Measurements from ENCODE around the gene UBB. TPM values are rescaled to one million over a fixed set of nuclear protein-coding genes. Genes with fewer than 3 reads are reported as not detected.
A peak's percentile ranks its signal among the peaks of the same experiment; 100 is the strongest.

The UBB gene
- total RNA-seq, 1 experiment from 2014 or later: 1,654 TPM

DNA sequence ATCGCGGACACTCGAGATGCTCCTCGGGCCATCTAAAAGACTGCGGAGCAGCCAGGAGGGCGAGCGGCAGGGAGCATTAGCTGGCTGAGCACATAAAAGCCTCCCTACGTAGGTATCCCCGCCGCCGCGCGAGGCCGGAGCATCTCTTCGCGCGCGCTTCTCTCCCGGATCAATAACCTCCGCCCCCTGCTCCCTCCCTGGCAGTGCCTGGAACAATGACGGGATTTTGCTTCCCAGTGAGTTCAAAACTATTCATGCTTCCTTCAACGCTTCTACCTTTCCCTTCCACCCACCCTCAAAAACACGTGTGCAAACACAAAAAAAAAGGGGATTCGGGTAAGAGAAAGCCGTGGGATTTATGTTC, 28.6 kb upstream of the UBB start:
- DNase-seq (ENCODE audit: low read depth, low spot score) (no peak), ATAC-seq (peak; percentile 66)
- Histone ChIP-seq H3K4me1 (ENCODE audit: control insufficient read depth, insufficient read depth, low read length) (peaks cover 6% of the 10 kb centered on the region; the same call in 1 of the 2 replicates), H3K9me3 (ENCODE audit: control insufficient read depth, insufficient read depth, low read depth, low read length) (no peaks in the 10 kb centered on the region), H3K27ac (ENCODE audit: low read length) (peak overlapping the region; percentile 84), H3K36me3 (ENCODE audit: control insufficient read depth, insufficient read depth, low read length) (peaks cover 6% of the 10 kb centered on the region), H3K27me3 (ENCODE audit: control insufficient read depth, insufficient read depth, low read length) (no peaks in the 10 kb centered on the region), H3K4me3 (ENCODE audit: low read depth in 2 of 2, low read length in 2 of 2) (peak overlapping the region; percentile 73 to 77)
- no TSS peak for BruUV-seq (replicated peaks)
- CTCF ChIA-PET: no interaction called here
- POLR2A ChIA-PET: no interaction called here
- TF ChIP-seq, protein P1, sequence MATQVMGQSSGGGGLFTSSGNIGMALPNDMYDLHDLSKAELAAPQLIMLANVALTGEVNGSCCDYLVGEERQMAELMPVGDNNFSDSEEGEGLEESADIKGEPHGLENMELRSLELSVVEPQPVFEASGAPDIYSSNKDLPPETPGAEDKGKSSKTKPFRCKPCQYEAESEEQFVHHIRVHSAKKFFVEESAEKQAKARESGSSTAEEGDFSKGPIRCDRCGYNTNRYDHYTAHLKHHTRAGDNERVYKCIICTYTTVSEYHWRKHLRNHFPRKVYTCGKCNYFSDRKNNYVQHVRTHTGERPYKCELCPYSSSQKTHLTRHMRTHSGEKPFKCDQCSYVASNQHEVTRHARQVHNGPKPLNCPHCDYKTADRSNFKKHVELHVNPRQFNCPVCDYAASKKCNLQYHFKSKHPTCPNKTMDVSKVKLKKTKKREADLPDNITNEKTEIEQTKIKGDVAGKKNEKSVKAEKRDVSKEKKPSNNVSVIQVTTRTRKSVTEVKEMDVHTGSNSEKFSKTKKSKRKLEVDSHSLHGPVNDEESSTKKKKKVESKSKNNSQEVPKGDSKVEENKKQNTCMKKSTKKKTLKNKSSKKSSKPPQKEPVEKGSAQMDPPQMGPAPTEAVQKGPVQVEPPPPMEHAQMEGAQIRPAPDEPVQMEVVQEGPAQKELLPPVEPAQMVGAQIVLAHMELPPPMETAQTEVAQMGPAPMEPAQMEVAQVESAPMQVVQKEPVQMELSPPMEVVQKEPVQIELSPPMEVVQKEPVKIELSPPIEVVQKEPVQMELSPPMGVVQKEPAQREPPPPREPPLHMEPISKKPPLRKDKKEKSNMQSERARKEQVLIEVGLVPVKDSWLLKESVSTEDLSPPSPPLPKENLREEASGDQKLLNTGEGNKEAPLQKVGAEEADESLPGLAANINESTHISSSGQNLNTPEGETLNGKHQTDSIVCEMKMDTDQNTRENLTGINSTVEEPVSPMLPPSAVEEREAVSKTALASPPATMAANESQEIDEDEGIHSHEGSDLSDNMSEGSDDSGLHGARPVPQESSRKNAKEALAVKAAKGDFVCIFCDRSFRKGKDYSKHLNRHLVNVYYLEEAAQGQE (IDR thresholded peaks at IDR 0.05; ENCODE audit: insufficient read depth in 1 of 2, low read depth in 2 of 2, low read length in 1 of 2): no peak
- TF ChIP-seq TCF7L2 (IDR thresholded peaks at IDR 0.05; ENCODE audit: low read depth, low read length): no peak
- no peak for TF ChIP-seq POLR2AphosphoS5 (IDR thresholded peaks at IDR 0.05; ENCODE audit: low read depth, low read length)
- TF ChIP-seq, protein P2, sequence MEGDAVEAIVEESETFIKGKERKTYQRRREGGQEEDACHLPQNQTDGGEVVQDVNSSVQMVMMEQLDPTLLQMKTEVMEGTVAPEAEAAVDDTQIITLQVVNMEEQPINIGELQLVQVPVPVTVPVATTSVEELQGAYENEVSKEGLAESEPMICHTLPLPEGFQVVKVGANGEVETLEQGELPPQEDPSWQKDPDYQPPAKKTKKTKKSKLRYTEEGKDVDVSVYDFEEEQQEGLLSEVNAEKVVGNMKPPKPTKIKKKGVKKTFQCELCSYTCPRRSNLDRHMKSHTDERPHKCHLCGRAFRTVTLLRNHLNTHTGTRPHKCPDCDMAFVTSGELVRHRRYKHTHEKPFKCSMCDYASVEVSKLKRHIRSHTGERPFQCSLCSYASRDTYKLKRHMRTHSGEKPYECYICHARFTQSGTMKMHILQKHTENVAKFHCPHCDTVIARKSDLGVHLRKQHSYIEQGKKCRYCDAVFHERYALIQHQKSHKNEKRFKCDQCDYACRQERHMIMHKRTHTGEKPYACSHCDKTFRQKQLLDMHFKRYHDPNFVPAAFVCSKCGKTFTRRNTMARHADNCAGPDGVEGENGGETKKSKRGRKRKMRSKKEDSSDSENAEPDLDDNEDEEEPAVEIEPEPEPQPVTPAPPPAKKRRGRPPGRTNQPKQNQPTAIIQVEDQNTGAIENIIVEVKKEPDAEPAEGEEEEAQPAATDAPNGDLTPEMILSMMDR (IDR thresholded peaks at IDR 0.05): no peak
- TF ChIP-seq SIN3A (IDR thresholded peaks at IDR 0.05; ENCODE audit: borderline replicate concordance, insufficient read depth, low read depth, low read length): no peak
- intact Hi-C loops (cut with micrococcal nuclease; ENCODE audit: unreplicated experiment): no loop called here
- in situ Hi-C loops (cut with HindIII; ENCODE audit: low pct_unique_long_range_greater_than_20kb, low sequenced_read_pairs): no loop called here

DNA sequence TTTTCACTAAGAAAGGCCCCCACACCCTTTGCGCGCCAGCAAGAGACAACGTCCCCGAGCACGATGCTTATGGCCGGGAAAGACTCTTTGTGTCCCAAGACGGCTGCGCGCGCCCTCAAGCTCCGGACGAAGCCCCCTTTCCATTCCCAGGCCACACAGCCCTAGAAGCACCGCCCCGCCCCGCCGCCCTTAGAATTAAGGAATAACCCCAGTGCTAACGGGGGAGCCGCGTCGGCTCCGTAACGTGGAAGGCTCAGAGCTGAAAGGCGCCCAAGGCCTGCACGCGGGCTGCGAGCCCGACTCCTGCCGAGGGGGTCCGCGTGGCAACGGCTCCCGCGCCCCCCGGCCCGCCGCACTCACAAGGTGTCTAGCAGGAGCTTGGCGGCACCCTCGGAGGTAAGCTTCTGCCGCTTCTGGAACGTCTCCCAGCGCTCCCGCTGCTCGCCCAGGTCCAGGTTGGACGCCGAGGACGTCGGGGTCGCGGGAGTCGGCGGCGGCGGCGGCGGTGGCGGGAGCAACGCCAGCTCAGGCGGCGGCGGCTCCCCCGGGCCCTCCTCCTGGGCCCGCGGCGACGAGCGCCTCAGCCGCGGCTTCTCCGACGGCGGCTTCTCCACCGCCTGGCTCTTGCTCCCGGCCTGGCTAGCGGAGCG, 28.1 kb upstream of the UBB start:
- CTCF ChIA-PET: interaction anchor here (0.5 to 0.7 kb wide), 2 partner anchors 132 to 143 kb away, joined by 4 to 5 read pairs; no protein-coding TSS in a partner anchor
- Histone ChIP-seq H3K4me3 (ENCODE audit: low read depth in 2 of 2, low read length in 2 of 2) (peak overlapping the region; percentile 73 to 77), H3K4me1 (ENCODE audit: control insufficient read depth, insufficient read depth, low read length) (peaks cover 6% of the 10 kb centered on the region; the same call in 1 of the 2 replicates), H3K36me3 (ENCODE audit: control insufficient read depth, insufficient read depth, low read length) (peaks cover 3% of the 10 kb centered on the region), H3K27ac (ENCODE audit: low read length) (peak overlapping the region; percentile 84), H3K9me3 (ENCODE audit: control insufficient read depth, insufficient read depth, low read depth, low read length) (no peaks in the 10 kb centered on the region), H3K27me3 (ENCODE audit: control insufficient read depth, insufficient read depth, low read length) (no peaks in the 10 kb centered on the region)
- in situ Hi-C loops (cut with HindIII; ENCODE audit: low pct_unique_long_range_greater_than_20kb, low sequenced_read_pairs) (no loop called here), intact Hi-C loops (cut with micrococcal nuclease; ENCODE audit: unreplicated experiment) (no loop called here)
- peak; percentile 80 for ATAC-seq
- BruUV-seq (replicated peaks): no TSS peak
- no peak for TF ChIP-seq POLR2AphosphoS5 (IDR thresholded peaks at IDR 0.05; ENCODE audit: low read depth, low read length)
- no peak for TF ChIP-seq SIN3A (IDR thresholded peaks at IDR 0.05; ENCODE audit: borderline replicate concordance, insufficient read depth, low read depth, low read length)
- no peak for TF ChIP-seq TCF7L2 (IDR thresholded peaks at IDR 0.05; ENCODE audit: low read depth, low read length)
- TF ChIP-seq, protein P1 (IDR thresholded peaks at IDR 0.05; ENCODE audit: insufficient read depth in 1 of 2, low read depth in 2 of 2, low read length in 1 of 2): no peak
- TF ChIP-seq, protein P2 (IDR thresholded peaks at IDR 0.05): no peak
- DNase-seq (ENCODE audit: low read depth, low spot score): no peak
- POLR2A ChIA-PET: interaction anchor here (0.7 kb wide), 1 partner anchor 10 kb away, joined by 4 read pairs; no protein-coding TSS in a partner anchor

All from Panc1 (cell line).